OCI-LY7 (cell line): ENCODE data around the gene AMOTL1. TPM values are rescaled to one million over a fixed set of nuclear protein-coding genes. Genes with fewer than 3 reads are reported as not detected.

Experiments used
- BruUV-seq: library from RNA; stranded (reverse); fragments of 400-500 nt; replicated peaks from 2 replicates; lab custom pipeline; 2021; lab: Mats Ljungman, UMichigan
- CTCF ChIA-PET: fragments of 300-600 bp; sonication (Branson Sonifier 250); formaldehyde crosslinking; loops from one replicate; lab custom pipeline; 2022; ENCODE audit warnings: antibody characterized with exemption; ENCODE audit not compliant: unreplicated experiment; lab: Charles Lee
- POLR2A ChIA-PET: fragments of 300-600 bp; sonication (Branson Sonifier 250); formaldehyde crosslinking; loops from one replicate; lab custom pipeline; 2022; ENCODE audit warnings: antibody characterized with exemption; lab: Charles Lee
- DNase-seq: peaks from one replicate; pipeline ENCODE4 v3.0.0-alpha.2; 2015; ENCODE audit warnings: low spot score
- H2AFZ ChIP-seq: fragments of 200-600 bp; sonication (generic), shearing (Covaris generic); 2 replicates; pipeline ENCODE4 v1.6.1; 2014; ENCODE audit warnings: mild to moderate bottlenecking, antibody characterized with exemption, low read length, moderate library complexity
- H3K27ac ChIP-seq: fragments of 200-600 bp; sonication (generic); 2 replicates; pipeline ENCODE4 v1.5.1; 2014; ENCODE audit warnings: mixed run types, low read depth, mild to moderate bottlenecking, moderate library complexity, low read length, inconsistent platforms; ENCODE audit not compliant: poor library complexity, severe bottlenecking
- H3K36me3 ChIP-seq: fragments of 200-600 bp; sonication (generic); 2 replicates; pipeline ENCODE4 v1.6.1; 2014; ENCODE audit warnings: mild to moderate bottlenecking, antibody characterized with exemption, low read length, moderate library complexity, mixed read lengths; ENCODE audit not compliant: insufficient read depth
- H3K4me1 ChIP-seq: fragments of 200-600 bp; sonication (generic); 2 replicates; pipeline ENCODE4 v1.5.1; 2014; ENCODE audit warnings: mild to moderate bottlenecking, low read length; ENCODE audit not compliant: insufficient read depth, poor library complexity, severe bottlenecking
- H3K4me2 ChIP-seq: fragments of 200-600 bp; sonication (generic); 2 replicates; pipeline ENCODE4 v1.6.1; 2014; ENCODE audit warnings: mild to moderate bottlenecking, low read length
- H3K4me3 ChIP-seq: fragments of 200-600 bp; sonication (generic); 2 replicates; pipeline ENCODE4 v1.5.1; 2014; ENCODE audit warnings: mild to moderate bottlenecking, low read depth, low read length; ENCODE audit not compliant: poor library complexity, severe bottlenecking
- H3K79me2 ChIP-seq: fragments of 200-600 bp; sonication (generic); 2 replicates; pipeline ENCODE4 v1.6.1; 2016; ENCODE audit warnings: low read depth, mild to moderate bottlenecking, low read length, moderate library complexity, mixed read lengths; ENCODE audit not compliant: insufficient read depth
- H3K9me2 ChIP-seq: fragments of 200-600 bp; sonication (generic); 2 replicates; pipeline ENCODE4 v1.6.1; 2016; ENCODE audit warnings: mild to moderate bottlenecking, low read length, mixed read lengths; ENCODE audit not compliant: insufficient read depth
- H3K9me3 ChIP-seq: fragments of 200-600 bp; sonication (generic); 2 replicates; pipeline ENCODE4 v1.6.1; 2014; ENCODE audit warnings: mild to moderate bottlenecking, mixed run types, low read length, mixed read lengths
- H4K20me1 ChIP-seq: fragments of 200-600 bp; sonication (generic); 2 replicates; pipeline ENCODE4 v1.6.1; 2014; ENCODE audit warnings: mild to moderate bottlenecking, antibody characterized with exemption, low read length, moderate library complexity, mixed read lengths; ENCODE audit not compliant: insufficient read depth
- EZH2phosphoT487 ChIP-seq: fragments of 200-600 bp; sonication (generic); IDR thresholded peaks from 2 replicates; pipeline ENCODE4 v1.6.1; 2018; ENCODE audit warnings: low read depth, borderline replicate concordance, mild to moderate bottlenecking, mixed run types, antibody characterized with exemption, low read length, moderate library complexity, mixed read lengths
- intact Hi-C: fragments of 100-400 bp; cut with micrococcal nuclease; formaldehyde crosslinking; loops from one replicate; pipeline ENCODE4 v1.10.0; 2022; ENCODE audit not compliant: unreplicated experiment
- total RNA-seq, 2 experiments: library from RNA; depleted of rRNA in 1 of 2; stranded (reverse); fragments of >200 nt in 1 of 2; shearing (Covaris generic) in 1 of 2; gene quantifications; 2 replicates each; pipeline ENCODE4 v1.2.3, GENCODE V29; 2014 to 2022
- TF ChIP-seq, protein P1 (sequence below): fragments of 200-600 bp; sonication (generic); conservative IDR thresholded peaks from 2 replicates; pipeline ENCODE4 v1.5.1; 2014; ENCODE audit warnings: mild to moderate bottlenecking, antibody characterized with exemption, low read length, moderate library complexity, mixed read lengths

Gene AMOTL1
- total RNA-seq, 2 experiments from 2014 or later = not detected

DNA sequence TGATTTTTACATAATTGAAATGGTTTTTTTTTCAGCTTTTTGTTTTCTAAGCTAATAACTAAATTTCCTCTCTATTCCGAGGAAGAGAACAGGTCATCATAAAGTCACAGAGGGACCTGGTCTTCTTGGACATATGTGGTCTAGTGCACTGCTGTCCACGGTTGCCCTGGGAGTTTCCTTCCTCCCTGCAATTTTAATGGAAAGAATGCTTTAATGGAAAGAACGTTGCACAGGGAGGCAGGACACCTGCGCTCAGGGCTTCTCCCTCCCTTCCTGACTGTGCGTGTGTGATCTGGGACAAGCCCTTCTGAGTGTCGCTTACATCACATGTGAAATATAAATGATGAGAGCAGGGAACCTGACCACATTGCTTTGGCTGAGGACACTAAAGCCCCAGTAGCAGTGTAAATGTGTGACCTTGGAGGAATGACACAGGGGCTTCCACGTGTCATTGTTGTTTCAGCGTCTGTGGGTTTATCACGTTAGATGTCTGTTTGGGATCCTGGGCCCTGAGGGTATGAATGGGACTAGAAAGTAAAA, 93.2 kb downstream of the AMOTL1 start:
- ChIA-PET CTCF (no interaction called here), POLR2A (no interaction called here)
- no peak for TF ChIP-seq EZH2phosphoT487
- TF ChIP-seq, protein P1, sequence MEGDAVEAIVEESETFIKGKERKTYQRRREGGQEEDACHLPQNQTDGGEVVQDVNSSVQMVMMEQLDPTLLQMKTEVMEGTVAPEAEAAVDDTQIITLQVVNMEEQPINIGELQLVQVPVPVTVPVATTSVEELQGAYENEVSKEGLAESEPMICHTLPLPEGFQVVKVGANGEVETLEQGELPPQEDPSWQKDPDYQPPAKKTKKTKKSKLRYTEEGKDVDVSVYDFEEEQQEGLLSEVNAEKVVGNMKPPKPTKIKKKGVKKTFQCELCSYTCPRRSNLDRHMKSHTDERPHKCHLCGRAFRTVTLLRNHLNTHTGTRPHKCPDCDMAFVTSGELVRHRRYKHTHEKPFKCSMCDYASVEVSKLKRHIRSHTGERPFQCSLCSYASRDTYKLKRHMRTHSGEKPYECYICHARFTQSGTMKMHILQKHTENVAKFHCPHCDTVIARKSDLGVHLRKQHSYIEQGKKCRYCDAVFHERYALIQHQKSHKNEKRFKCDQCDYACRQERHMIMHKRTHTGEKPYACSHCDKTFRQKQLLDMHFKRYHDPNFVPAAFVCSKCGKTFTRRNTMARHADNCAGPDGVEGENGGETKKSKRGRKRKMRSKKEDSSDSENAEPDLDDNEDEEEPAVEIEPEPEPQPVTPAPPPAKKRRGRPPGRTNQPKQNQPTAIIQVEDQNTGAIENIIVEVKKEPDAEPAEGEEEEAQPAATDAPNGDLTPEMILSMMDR = no peak
- Histone ChIP-seq H3K79me2 (no peaks in the 10 kb centered on the region), H3K4me3 (no peak overlapping the region), H3K4me2 (no peak overlapping the region), H3K9me3 (no peaks in the 10 kb centered on the region), H3K36me3 (no peaks in the 10 kb centered on the region), H3K9me2 (no peaks in the 10 kb centered on the region), H3K27ac (no peak overlapping the region), H3K4me1 (no peaks in the 10 kb centered on the region), H2AFZ (no peak overlapping the region), H4K20me1 (no peaks in the 10 kb centered on the region)
- intact Hi-C loops = no loop called here
- no peak for DNase-seq
- no TSS peak for BruUV-seq

- no peak overlapping the region for H2AFZ ChIP-seq
- TF ChIP-seq, protein P1 = no peak
- no peak for TF ChIP-seq EZH2phosphoT487
- no peaks in the 10 kb centered on the region for H4K20me1 ChIP-seq
- H3K36me3 ChIP-seq = no peaks in the 10 kb centered on the region
- no peak overlapping the region for H3K4me2 ChIP-seq
- no peak for DNase-seq
- H3K9me2 ChIP-seq = no peaks in the 10 kb centered on the region
- no peak overlapping the region for H3K4me3 ChIP-seq
- no peaks in the 10 kb centered on the region for H3K9me3 ChIP-seq
- no peak overlapping the region for H3K27ac ChIP-seq
- no peaks in the 10 kb centered on the region for H3K4me1 ChIP-seq
- intact Hi-C loops = no loop called here
- no peaks in the 10 kb centered on the region for H3K79me2 ChIP-seq
- ChIA-PET POLR2A (interaction anchor here (0.7 to 1.5 kb wide), 2 partner anchors 10 to 21 kb away, joined by 3 read pairs; no protein-coding TSS in a partner anchor), CTCF (no interaction called here)
- no TSS peak for BruUV-seq
These were observed 95.0 kb downstream of the AMOTL1 start for GRCh38 chr11:94862926-94863880.
